SK-N-SH treated with all-trans-retinoic acid at 6 μM for 48 hours (cell line): Measurements from ENCODE around the gene ESAM.

Experiments used
- ARNTL ChIP-seq: fragments of 450-650 bp; formaldehyde crosslinking; IDR thresholded peaks from 2 replicates; pipeline ENCODE4 v1.5.0; 2020; ENCODE audit warnings: low read depth, mild to moderate bottlenecking, moderate library complexity, borderline replicate concordance
- BACH2 ChIP-seq: fragments of 250-450 bp; sonication (Bioruptor Pico); IDR thresholded peaks from 2 replicates; pipeline ENCODE4 v1.9.0; 2021; ENCODE audit warnings: mild to moderate bottlenecking, borderline replicate concordance
- CREB5 ChIP-seq: fragments of 250-450 bp; sonication (Bioruptor Pico); IDR thresholded peaks from 2 replicates; pipeline ENCODE4 v1.5.1; 2020; ENCODE audit warnings: low read depth, mild to moderate bottlenecking, moderate library complexity
- ISL1 ChIP-seq: fragments of 250-450 bp; sonication (Bioruptor Pico); IDR thresholded peaks from 2 replicates; pipeline ENCODE4 v2.1.2; 2022; ENCODE audit warnings: mild to moderate bottlenecking, moderate library complexity
- PATZ1 ChIP-seq: fragments of 250-450 bp; sonication (Bioruptor Pico); IDR thresholded peaks from 2 replicates; pipeline ENCODE4 v1.8.0; 2020; ENCODE audit warnings: mild to moderate bottlenecking, moderate library complexity, borderline replicate concordance
- POU6F1 ChIP-seq: fragments of 250-450 bp; sonication (Bioruptor Pico); IDR thresholded peaks from 2 replicates; pipeline ENCODE4 v1.8.0; 2021; ENCODE audit warnings: low read depth, mild to moderate bottlenecking, moderate library complexity, borderline replicate concordance
- RARB ChIP-seq: fragments of 250-450 bp; sonication (Bioruptor Pico); IDR thresholded peaks from 2 replicates; pipeline ENCODE4 v1.8.0; 2021; ENCODE audit warnings: mild to moderate bottlenecking, moderate library complexity
- SNAI2 ChIP-seq: fragments of 250-450 bp; sonication (Bioruptor Pico); IDR thresholded peaks from 2 replicates; pipeline ENCODE4 v1.5.0; 2020; ENCODE audit warnings: mild to moderate bottlenecking, moderate library complexity
- TSHZ2 ChIP-seq: fragments of 250-450 bp; sonication (Bioruptor Pico); IDR thresholded peaks from 2 replicates; pipeline ENCODE4 v1.5.0; 2020; ENCODE audit warnings: mild to moderate bottlenecking, moderate library complexity
- ZFP3 ChIP-seq: fragments of 250-450 bp; sonication (Bioruptor Pico); IDR thresholded peaks from 2 replicates; pipeline ENCODE4 v1.5.0; 2020; ENCODE audit warnings: mild to moderate bottlenecking, moderate library complexity
- ZFP30 ChIP-seq: fragments of 450-650 bp; formaldehyde crosslinking; IDR thresholded peaks from 2 replicates; pipeline ENCODE4 v1.5.0; 2022; ENCODE audit warnings: mild to moderate bottlenecking, moderate library complexity
- ZNF565 ChIP-seq: fragments of 450-650 bp; formaldehyde crosslinking; conservative IDR thresholded peaks from 2 replicates; pipeline ENCODE4 v1.5.0; 2020; ENCODE audit warnings: low read depth, mild to moderate bottlenecking, moderate library complexity
- ZNF70 ChIP-seq: fragments of 450-650 bp; formaldehyde crosslinking; IDR thresholded peaks from 2 replicates; pipeline ENCODE4 v1.5.0; 2020; ENCODE audit warnings: mild to moderate bottlenecking, moderate library complexity
- ZNF8 ChIP-seq: fragments of 450-650 bp; formaldehyde crosslinking; IDR thresholded peaks from 2 replicates; pipeline ENCODE4 v1.5.0; 2020; ENCODE audit warnings: mild to moderate bottlenecking, moderate library complexity

GRCh38 chr11:124745270-124745834 is 16.7 kb downstream of the ESAM start:
- TF ChIP-seq ZFP3 (CRISPR knock-in tag) (no peak), POU6F1 (CRISPR knock-in tag) (no peak), ZNF565 (CRISPR knock-in tag) (no peak), ARNTL (no peak), ISL1 (CRISPR knock-in tag) (no peak), ZFP30 (CRISPR knock-in tag) (no peak), BACH2 (CRISPR knock-in tag) (no peak), RARB (CRISPR knock-in tag) (no peak), SNAI2 (no peak), ZNF70 (CRISPR knock-in tag) (no peak), CREB5 (CRISPR knock-in tag) (no peak), ZNF8 (CRISPR knock-in tag) (no peak), PATZ1 (CRISPR knock-in tag) (no peak), TSHZ2 (no peak)
